A549 (cell line): ENCODE measurements around the gene HDDC3. TPM values are rescaled to one million over a fixed set of nuclear protein-coding genes. Genes with fewer than 3 reads are reported as not detected.
A peak's percentile ranks its signal among the peaks of the same experiment; 100 is the strongest.

Experiments
- ATAC-seq, 2 experiments: fragments of 200-7000 bp in 1 of 2; fragments of >200 bp in 1 of 2; cut with Nextera tagmentation in 1 of 2; cut with Tn5 transposase in 1 of 2; 3 replicates each; pipeline versions ENCODE4 v1.8.0 to v1.9.1; 2018 to 2020; ENCODE audit warnings: mild to moderate bottlenecking in 1 of 2, moderate library complexity in 1 of 2
- CTCF ChIA-PET: fragments of 300-600 bp; sonication (Branson Sonifier 250); formaldehyde crosslinking; extraction: SDS; loops from one replicate; lab custom pipeline; 2021; ENCODE audit warnings: antibody characterized with exemption, inconsistent platforms; lab: Yijun Ruan, JAX
- POLR2A ChIA-PET: fragments of 350-600 bp; formaldehyde crosslinking; extraction: SDS; loops from one replicate; lab custom pipeline; 2021; ENCODE audit warnings: antibody characterized with exemption, inconsistent platforms; lab: Yijun Ruan, JAX
- DNase-seq, 2 experiments: peaks; one replicate each; pipeline versions ENCODE4 v3.0.0 to v3.0.0-alpha.2; 2011 to 2016; ENCODE audit warnings: low read depth in 1 of 2, low spot score in 1 of 2
- FAIRE-seq: peaks from 2 replicates; lab custom pipeline; 2011; peaks lifted over from hg19 to GRCh38; lab: Jason Lieb, UNC
- H3K27ac ChIP-seq, 2 experiments: fragments of >200 bp; sonication (Bioruptor Twin); formaldehyde crosslinking; 3 replicates each; pipeline ENCODE4 v1.5.1; 2016 to 2017
- H3K4me1 ChIP-seq: fragments of >200 bp; sonication (Bioruptor Twin); formaldehyde crosslinking; 3 replicates; pipeline ENCODE4 v1.6.1; 2016
- H3K4me2 ChIP-seq: fragments of >200 bp; sonication (Bioruptor Twin); formaldehyde crosslinking; 3 replicates; pipeline ENCODE4 v1.6.1; 2016
- H3K4me3 ChIP-seq: fragments of >200 bp; sonication (Bioruptor Twin); formaldehyde crosslinking; 3 replicates; pipeline ENCODE4 v1.5.1; 2016
- H3K9me3 ChIP-seq: fragments of >200 bp; sonication (Bioruptor Twin); formaldehyde crosslinking; 3 replicates; pipeline ENCODE4 v1.6.1; 2016
- ATOH8 ChIP-seq: fragments of 250-450 bp; sonication (Bioruptor Pico); IDR thresholded peaks from 2 replicates; pipeline ENCODE4 v1.5.0; 2020; ENCODE audit warnings: low read depth, mild to moderate bottlenecking, moderate library complexity
- CBX2 ChIP-seq: fragments of 200-600 bp; sonication (generic); IDR thresholded peaks from 2 replicates; pipeline ENCODE4 v1.6.1; 2016; ENCODE audit warnings: low read depth, mild to moderate bottlenecking, borderline replicate concordance
- EP300 ChIP-seq, 2 experiments: fragments of >200 bp; sonication (Bioruptor Twin); formaldehyde crosslinking; IDR thresholded peaks; 2 replicates in 1 of 2; 3 replicates in 1 of 2; pipeline ENCODE4 v1.6.1; 2016 to 2017
- ESRRA ChIP-seq: fragments of 150-350 bp; IDR thresholded peaks from 2 replicates; pipeline ENCODE4 v1.6.1; 2014; ENCODE audit warnings: mild to moderate bottlenecking, low read length, borderline replicate concordance
- FOSB ChIP-seq: fragments of 250-450 bp; sonication (Bioruptor Pico); IDR thresholded peaks from 2 replicates; pipeline ENCODE4 v1.5.0; 2020; ENCODE audit warnings: mild to moderate bottlenecking, moderate library complexity
- FOSL2 ChIP-seq, 2 experiments: fragments of 450-650 bp in 1 of 2; fragments of >200 bp in 1 of 2; sonication (Bioruptor Twin) in 1 of 2; formaldehyde crosslinking; IDR thresholded peaks; 2 replicates each; pipeline versions ENCODE4 v1.5.0 to v1.6.1; 2016 to 2020; ENCODE audit warnings: mild to moderate bottlenecking in 1 of 2, moderate library complexity in 1 of 2
- FOXS1 ChIP-seq: fragments of 250-450 bp; sonication (Bioruptor Pico); IDR thresholded peaks from 2 replicates; pipeline ENCODE4 v1.5.0; 2020; ENCODE audit warnings: mild to moderate bottlenecking, moderate library complexity
- HDAC2 ChIP-seq: fragments of 200-600 bp; sonication (generic); IDR thresholded peaks from 2 replicates; pipeline ENCODE4 v1.6.1; 2016
- HES2 ChIP-seq: fragments of >200 bp; sonication (Bioruptor Twin); formaldehyde crosslinking; IDR thresholded peaks from 2 replicates; pipeline ENCODE4 v1.6.1; 2016
- HMGXB4 ChIP-seq: fragments of 250-450 bp; sonication (Bioruptor Pico); IDR thresholded peaks from 2 replicates; pipeline ENCODE4 v1.5.0; 2021; ENCODE audit warnings: mild to moderate bottlenecking, moderate library complexity, borderline replicate concordance
- HOXA7 ChIP-seq: fragments of 250-450 bp; sonication (Bioruptor Pico); IDR thresholded peaks from 2 replicates; pipeline ENCODE4 v1.5.0; 2020; ENCODE audit warnings: mild to moderate bottlenecking, moderate library complexity
- HOXB13 ChIP-seq: fragments of 250-450 bp; sonication (Bioruptor Pico); IDR thresholded peaks from 2 replicates; pipeline ENCODE4 v1.5.0; 2020; ENCODE audit warnings: low read depth, mild to moderate bottlenecking, moderate library complexity
- JUNB ChIP-seq: fragments of >200 bp; sonication (Bioruptor Twin); formaldehyde crosslinking; IDR thresholded peaks from 2 replicates; pipeline ENCODE4 v1.6.1; 2016
- MAZ ChIP-seq: fragments of 150-350 bp; IDR thresholded peaks from 2 replicates; pipeline ENCODE4 v1.6.1; 2014; ENCODE audit warnings: antibody characterized with exemption, low read depth, low read length, borderline replicate concordance
- MYC ChIP-seq: IDR thresholded peaks from 2 replicates; pipeline ENCODE4 v1.6.1; 2012; ENCODE audit warnings: mild to moderate bottlenecking, inconsistent platforms, low read length, improper control_type of control experiment, borderline replicate concordance
- NR3C1 ChIP-seq: fragments of >200 bp; sonication (Bioruptor Twin); formaldehyde crosslinking; IDR thresholded peaks from 3 replicates; pipeline ENCODE4 v1.6.1; 2017
- PBX3 ChIP-seq: IDR thresholded peaks from 2 replicates; pipeline ENCODE4 v1.6.1; 2012
- PHF8 ChIP-seq: fragments of 200-600 bp; sonication (generic); IDR thresholded peaks from 2 replicates; pipeline ENCODE4 v1.6.1; 2016; ENCODE audit warnings: low read depth, mild to moderate bottlenecking, antibody characterized with exemption, moderate library complexity, borderline replicate concordance
- POLR2AphosphoS2 ChIP-seq: conservative IDR thresholded peaks from 2 replicates; pipeline ENCODE4 v1.6.1; 2012; ENCODE audit warnings: low read length, improper control_type of control experiment, inconsistent platforms
- RFX5 ChIP-seq: fragments of 450-650 bp; IDR thresholded peaks from 2 replicates; pipeline ENCODE4 v1.7.1; 2014; ENCODE audit warnings: antibody characterized with exemption, mild to moderate bottlenecking, moderate library complexity
- SREBF2 ChIP-seq: fragments of 450-650 bp; IDR thresholded peaks from 2 replicates; pipeline ENCODE4 v1.6.1; 2014; ENCODE audit warnings: mild to moderate bottlenecking, moderate library complexity
- TP53 ChIP-seq: fragments of 250-450 bp; sonication (Bioruptor Pico); IDR thresholded peaks from 2 replicates; pipeline ENCODE4 v1.5.0; 2021; ENCODE audit warnings: mild to moderate bottlenecking, moderate library complexity
- ZC3H11A ChIP-seq: fragments of 450-650 bp; IDR thresholded peaks from 2 replicates; pipeline ENCODE4 v1.6.1; 2014; ENCODE audit warnings: antibody characterized with exemption, mild to moderate bottlenecking
- whole genome bisulfite sequencing: methylation state at CpG from one replicate; pipeline ENCODE4 v1.1.6; 2017; ENCODE audit errors: missing lambda C conversion rate; 5-methylcytosine and 5-hydroxymethylcytosine counted together
- polyA plus RNA-seq, 4 experiments: library from polyadenylated mRNA; depleted of rRNA in 3 of 4; stranded (reverse); fragments of >200 nt; fragmentation: RNase III in 1 of 4; extraction: RNeasy Plus Mini Kit Qiagen cat#74134 plus additional on column Dnase treatment in 1 of 4; gene quantifications; 2 replicates in 3 of 4; 3 replicates in 1 of 4; pipeline ENCODE4 v1.2.3, GENCODE V29; 2011 to 2017

The HDDC3 gene
- polyA plus RNA-seq, 2 of the 4 experiments (the other 2 are of a cell fraction) = 26.1 to 31.9 TPM

GRCh38 chr15:90884719-90885431 is 47.5 kb downstream of the HDDC3 start:
- 83% methylated on average over 16 of the region's 16 CpGs for WGBS
- CTCF ChIA-PET = interaction anchor here (0.7 to 10.9 kb wide), 80 partner anchors 10 to 596 kb away, joined by 3 to 265 read pairs (median 8); partner anchors contain the start of genes BLM, FURIN, HDDC3 and MAN2A2
- no peak overlapping the region for H3K4me3 ChIP-seq
- H3K27ac ChIP-seq = no peak overlapping the region
- TF ChIP-seq RFX5 (no peak), HOXB13 (no peak), HDAC2 (no peak), SREBF2 (no peak), MAZ (no peak), HMGXB4 (CRISPR knock-in tag) (no peak), PHF8 (no peak), ATOH8 (CRISPR knock-in tag) (no peak), FOSB (CRISPR knock-in tag) (no peak), PBX3 (no peak), NR3C1 (no peak), ESRRA (no peak), HES2 (no peak), EP300 (IDR thresholded peaks at IDR 0.05) (no peak)
- TF ChIP-seq, all 56 proteins: peak for 0
- FAIRE-seq (no peak), ATAC-seq (peak in 1 of 2 experiments; percentile 5; a peak in 3 of 6 replicates), DNase-seq (no peak)
- Histone ChIP-seq H3K4me2 (no peak overlapping the region), H3K9me3 (no peaks in the 10 kb centered on the region), H3K4me1 (no peaks in the 10 kb centered on the region)
- POLR2A ChIA-PET = no interaction called here

GRCh38 chr15:90883976-90884718 is 48.2 kb downstream of the HDDC3 start, which contains the start of gene FES:
FES (plus strand) TSS chr15:90884504; CDS start chr15:90885046, 542 bp downstream.
- FAIRE-seq (no peak), ATAC-seq (no peak), DNase-seq (no peak)
- no peaks in the 10 kb centered on the region for H3K4me1 ChIP-seq
- no peaks in the 10 kb centered on the region for H3K9me3 ChIP-seq
- no peak within 1 kb of the TSS for H3K4me3 ChIP-seq
- ChIA-PET POLR2A (no interaction called here), CTCF (interaction anchor here (1.2 to 10.9 kb wide), 20 partner anchors 9 to 565 kb away, joined by 3 to 265 read pairs (median 24); partner anchors contain the start of genes BLM, FURIN, HDDC3 and MAN2A2)
- no peak within 1 kb of the TSS for H3K4me2 ChIP-seq
- WGBS = 92% methylated on average over 48 of the region's 58 CpGs
- TF ChIP-seq HES2 = no peak
- TF ChIP-seq HOXA7 (CRISPR knock-in tag) = no peak
- no peak for TF ChIP-seq FOXS1 (CRISPR knock-in tag)
- no peak for TF ChIP-seq PBX3
- no peak for TF ChIP-seq TP53
- TF ChIP-seq FOSL2 (IDR thresholded peaks at IDR 0.05) = no peak
- no peak for TF ChIP-seq FOSL2 (CRISPR knock-in tag; IDR thresholded peaks at IDR 0.05)
- TF ChIP-seq CBX2 = no peak
- TF ChIP-seq MYC = no peak
- no peak for TF ChIP-seq PHF8
- no peak for TF ChIP-seq ZC3H11A
- TF ChIP-seq JUNB = no peak
- TF ChIP-seq POLR2AphosphoS2 = no peak
- H3K27ac ChIP-seq = peak within 1 kb of the TSS in 1 of 2 experiments; percentile 15; a peak in 1 of 6 replicates
